ENCODE results near the gene EBF3.

EBF3 gene

GRCh38 chr10:129849853-129850252 is 114.2 kb downstream of the EBF3 start:
- DNase-seq: no peak

- DNase-seq: no peak
Observed at GRCh38 chr10:129849452-129849750, 114.7 kb downstream of the EBF3 start.

GRCh38 chr10:129848696-129849451 is 115.2 kb downstream of the EBF3 start:
- DNase-seq: no peak

DNA sequence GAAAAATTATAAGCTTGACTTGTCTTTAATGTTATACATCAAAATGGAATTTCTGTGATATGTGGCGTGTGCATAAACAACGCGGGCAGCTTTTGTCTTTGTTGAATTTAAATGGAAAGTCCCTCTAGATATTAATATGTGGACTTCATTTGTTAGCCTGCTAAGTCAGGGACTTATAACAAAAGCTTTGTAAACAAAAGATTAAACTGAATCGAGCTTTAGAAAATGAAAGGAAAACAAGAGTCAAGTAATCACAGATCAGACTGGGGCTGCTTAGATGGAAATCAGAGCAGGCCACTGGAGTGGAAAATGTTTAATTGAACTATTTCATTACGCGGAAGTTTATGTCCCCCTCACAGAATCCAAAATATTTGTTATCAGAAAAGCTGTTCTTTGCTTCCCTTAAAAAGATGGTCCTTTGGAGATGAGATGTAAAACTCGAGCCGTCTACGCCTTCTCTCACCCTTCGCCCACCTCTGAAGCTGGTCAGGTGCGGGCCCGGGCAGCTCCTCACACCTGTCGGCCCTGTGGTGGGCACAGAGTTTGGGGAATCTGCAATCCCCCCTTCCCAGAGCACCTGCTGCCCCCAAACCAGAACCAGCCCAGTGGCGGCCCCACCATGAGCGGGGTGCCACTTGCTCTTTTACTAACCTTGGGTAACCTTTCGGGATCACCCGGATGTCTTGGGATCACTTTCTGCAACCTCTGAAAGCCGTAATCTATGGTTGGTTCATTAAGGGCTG is 116.2 kb downstream of the EBF3 start:
- no peak for DNase-seq

- DNase-seq: no peak
Observed at GRCh38 chr10:129846991-129847391, 117.1 kb downstream of the EBF3 start.

- DNase-seq: peak; percentile 15
Observed at GRCh38 chr10:129845111-129845753, 118.8 kb downstream of the EBF3 start.

DNA sequence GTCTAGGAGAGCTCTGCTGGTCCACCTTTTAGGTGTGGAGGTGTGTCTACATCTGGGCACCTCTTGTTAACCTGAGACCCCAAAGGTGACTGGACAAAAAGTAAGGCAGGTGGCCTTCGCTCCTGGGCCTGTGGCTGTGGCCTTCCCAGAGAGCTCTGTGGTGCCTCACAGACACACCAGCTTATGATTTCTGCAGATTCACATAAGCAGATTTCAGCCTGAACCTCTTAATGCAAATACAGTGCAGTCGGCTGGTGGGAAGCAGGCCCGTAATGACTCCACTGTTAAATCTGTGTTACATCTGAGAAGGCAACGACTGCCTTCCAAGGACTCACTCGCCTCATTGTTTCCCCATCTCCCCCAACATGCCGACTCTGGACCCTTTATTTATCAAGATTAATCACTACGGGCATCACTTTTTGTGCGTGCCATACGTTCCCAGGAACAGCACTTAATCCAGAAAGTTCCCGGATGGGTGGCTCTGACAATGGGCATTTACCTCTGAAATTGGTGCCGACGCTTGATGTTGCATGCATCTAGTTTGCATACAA is 119.8 kb downstream of the EBF3 start:
- DNase-seq: no peak

DNA sequence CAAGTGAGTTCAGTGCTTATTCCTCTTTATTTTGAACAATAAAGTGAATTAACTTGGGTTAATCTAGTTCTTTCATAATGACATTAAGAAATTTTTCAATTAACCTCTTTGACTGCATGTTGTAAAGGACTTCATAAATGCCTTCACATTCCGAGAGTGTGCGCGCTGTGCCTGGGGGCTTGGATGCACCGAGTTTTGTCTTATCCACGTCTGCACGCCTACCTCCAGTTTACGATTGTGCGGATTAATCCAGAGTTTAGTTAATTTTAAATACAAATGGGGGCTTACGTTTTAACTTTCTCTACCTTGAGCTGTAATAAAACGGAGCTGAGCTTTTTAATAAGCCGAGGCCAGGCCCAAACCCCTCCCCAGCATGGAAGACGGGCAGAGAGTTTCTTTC is 120.4 kb downstream of the EBF3 start:
- no peak for DNase-seq

DNA sequence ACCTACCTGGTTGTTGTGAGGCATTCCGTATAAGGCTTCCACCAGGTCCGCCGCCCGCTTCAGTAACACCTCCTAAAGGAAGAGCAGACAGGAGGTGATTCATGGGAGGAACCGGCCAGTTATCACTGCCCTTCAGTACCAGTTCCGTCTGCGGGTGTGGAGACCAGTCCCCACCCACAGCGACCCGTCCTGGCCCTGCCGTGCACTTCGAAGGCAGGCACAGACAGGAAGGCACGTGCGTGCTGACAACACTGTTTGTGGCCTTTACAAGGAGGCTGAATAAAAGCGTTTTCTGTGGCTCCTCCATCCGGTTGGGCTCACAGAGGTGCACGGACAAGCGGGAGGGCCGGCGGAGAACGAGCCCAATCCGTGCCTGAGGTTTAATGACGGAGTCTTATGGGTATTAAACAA is 120.9 kb downstream of the EBF3 start:
- DNase-seq: no peak

- no peak for DNase-seq
Observed at GRCh38 chr10:129842031-129842430, 122.0 kb downstream of the EBF3 start.

DNA sequence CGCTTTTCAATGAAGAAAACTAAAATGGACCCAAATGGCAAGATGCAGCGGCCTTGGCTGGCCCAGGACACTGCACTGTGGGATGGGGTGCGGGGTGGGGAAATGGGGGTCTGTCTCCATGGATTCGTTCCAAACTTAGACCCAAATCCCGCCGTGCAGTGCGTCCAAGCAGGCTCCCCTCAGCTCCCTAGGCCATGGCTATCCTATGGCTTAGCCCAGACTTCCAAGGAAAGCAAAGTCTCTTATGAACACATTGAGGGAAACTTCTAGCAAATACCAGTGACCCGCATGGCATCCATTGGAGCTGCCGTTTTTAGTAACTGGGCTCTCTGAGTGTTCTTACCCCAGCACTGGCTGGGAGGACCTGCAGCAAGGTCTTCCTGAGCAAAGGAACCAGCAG is 122.5 kb downstream of the EBF3 start:
- DNase-seq: no peak

DNA sequence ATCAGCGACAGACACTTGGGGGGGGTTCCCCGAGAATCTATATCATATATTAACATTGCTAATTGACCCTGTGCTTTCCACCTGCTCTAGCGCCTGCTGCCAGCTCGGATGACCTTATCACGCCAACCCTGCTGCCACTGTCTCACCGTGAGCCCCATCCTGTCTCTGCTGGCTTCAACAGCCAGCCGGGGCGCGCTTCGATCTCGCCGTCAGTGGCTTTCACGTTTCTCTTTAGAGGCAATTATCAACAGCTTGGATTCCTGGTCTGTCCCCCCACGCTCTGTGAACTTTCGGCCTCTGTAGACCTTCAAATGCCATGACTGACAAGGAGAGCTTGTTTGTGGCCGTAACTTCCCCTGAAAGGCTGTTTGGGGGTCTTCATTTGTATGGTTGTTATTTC is 123.0 kb downstream of the EBF3 start:
- no peak for DNase-seq

GRCh38 chr10:129840196-129840590 is 123.9 kb downstream of the EBF3 start:
- DNase-seq: no peak

DNA sequence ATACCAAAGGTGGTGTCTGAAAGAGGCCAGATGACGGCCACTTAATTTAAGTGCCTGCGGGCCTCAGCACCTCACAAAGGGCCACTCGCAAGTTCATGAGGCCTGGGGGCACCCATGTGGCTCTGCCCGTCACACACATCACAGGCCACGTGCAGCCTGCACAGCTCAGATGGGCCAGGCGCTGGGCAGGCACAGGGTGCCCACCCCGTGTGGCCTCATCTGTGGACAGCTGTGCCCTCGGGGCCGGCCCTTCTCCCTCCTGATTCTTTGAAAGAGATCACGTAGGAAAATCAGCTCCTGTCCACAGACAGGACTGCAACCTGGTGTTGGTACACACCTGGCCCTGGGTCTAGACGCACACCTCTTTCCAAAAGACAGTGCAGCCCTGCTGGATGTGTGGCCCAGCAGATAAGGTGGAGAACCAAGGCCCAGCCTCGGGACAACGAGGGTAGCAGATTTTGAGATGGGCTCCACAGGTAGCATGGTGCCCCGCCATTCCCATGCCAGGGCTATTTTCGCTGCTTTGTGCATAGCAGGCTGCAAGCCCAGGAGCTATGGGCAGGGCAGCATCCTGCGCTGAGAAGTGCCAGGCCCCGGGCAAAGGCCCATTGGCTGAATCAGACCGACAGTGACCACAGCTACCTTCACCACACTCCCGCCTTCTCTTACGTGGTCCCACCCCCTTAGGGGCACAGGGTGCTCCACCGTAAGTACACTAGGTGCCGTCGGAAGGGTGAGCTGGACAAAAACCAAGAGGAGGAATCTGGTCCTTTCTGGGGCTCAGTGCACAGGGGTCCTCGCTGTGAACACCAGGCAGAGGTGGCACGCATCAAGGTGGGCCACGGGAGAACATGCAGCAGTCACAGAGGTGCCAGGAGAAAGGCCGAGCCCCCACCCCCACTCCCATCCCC is 124.5 kb downstream of the EBF3 start:
- DNase-seq: no peak

DNA sequence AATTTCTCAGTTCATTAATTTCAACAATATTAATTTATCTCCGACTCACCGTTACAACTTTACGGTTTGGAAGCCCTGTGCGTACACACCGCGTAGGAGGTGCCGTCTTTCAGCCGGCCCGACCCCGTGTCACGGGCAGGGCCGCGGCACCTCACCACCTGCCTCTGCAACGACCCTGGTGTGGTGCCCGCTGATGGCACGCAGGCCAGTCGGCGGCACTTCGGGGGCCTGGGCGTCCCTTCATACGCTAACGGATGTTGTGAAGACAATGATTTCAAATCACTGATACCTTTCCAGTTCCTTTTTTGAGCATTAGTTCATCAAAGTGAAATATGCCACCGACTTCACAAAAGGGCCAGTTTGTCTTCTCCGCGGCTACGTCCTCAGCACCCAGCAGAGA is 125.3 kb downstream of the EBF3 start:
- no peak for DNase-seq

DNA sequence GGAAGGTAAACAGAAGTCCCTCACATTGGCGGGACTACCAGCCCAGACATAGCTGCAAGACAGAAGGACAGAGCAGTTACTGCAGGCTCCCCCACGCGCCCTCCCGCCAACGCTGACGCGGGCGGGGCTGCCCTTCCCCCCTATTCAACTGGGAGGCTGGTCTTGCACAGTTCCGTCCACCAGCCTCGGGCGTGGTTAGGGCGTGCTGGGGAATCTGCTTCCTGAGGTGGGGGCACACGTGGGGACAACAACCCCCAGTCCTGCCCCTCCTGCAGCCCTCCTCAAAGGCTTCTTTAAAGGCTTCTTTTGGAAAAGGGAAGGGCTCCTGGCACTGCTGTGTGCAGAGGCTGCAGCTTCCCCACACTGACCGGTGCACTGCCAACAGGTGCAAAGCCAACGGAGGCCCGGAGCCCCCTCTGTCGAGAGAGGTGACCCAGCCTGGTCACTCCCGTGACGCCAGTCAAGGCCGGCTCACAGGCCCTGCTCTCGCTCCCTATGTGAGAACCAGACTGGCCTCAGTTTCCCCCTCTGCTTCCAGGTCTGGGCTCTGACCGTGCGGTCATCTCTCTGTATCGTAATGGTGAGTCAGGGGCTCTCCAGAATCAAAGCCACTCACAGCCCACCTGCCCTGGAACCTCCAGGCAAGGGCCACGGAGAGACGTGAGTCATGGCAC is 126.0 kb downstream of the EBF3 start:
- no peak for DNase-seq

DNA sequence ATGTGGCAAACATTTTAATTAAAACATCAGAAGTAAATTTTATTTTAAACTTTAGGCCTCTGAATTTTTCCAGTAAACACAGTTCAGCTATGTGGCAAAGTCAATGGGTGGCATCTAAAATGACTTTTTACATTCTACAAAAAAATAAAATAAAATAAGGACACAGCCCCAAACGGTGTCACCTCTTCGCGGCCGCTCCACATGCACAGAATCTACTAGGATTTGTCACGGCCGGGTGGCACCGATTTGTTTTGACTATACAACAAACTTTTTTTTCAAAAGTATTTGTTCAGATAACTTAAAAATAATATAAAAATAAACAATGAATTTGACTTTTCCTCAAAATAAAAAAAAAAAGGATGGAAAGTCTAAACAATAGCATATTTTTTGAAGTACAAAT is 127.8 kb downstream of the EBF3 start:
- DNase-seq: no peak

DNA sequence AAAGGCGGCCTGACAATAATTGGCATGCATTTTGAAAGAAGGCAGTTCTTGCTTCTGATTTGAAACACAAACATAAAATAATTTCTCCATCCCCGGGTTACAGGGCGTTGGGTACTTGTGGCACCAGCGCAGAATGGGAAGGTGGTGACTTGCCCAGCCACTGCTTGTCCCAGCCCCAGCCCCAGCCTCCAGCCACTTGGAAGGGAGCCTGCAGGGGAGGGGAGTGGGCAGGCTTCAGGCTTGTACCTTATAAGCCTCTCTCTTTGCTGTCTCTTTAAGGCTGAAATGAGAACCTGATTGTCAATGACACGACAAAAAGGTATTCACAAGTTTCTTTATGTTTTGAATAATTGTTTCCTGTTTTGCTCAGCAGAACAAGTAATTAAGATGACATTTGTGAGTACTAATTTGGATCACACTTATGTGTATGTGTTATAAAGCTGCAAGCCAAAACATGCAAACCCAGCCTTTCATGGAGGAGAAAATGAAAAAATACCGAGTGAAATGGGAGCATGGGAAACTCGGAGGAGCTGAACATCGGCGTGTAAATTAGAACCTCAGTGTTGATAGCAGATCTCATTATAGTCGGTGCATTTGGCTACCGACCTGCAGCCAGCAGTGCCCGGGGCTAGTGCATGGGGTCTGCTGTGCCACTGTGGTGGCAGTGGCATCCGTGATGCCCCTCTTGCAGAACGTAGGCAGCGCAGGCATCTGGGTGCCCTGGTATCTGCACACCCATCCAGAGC is 129.9 kb downstream of the EBF3 start:
- no peak for DNase-seq

- DNase-seq: no peak
Observed at GRCh38 chr10:129833468-129833950, 130.6 kb downstream of the EBF3 start.

DNA sequence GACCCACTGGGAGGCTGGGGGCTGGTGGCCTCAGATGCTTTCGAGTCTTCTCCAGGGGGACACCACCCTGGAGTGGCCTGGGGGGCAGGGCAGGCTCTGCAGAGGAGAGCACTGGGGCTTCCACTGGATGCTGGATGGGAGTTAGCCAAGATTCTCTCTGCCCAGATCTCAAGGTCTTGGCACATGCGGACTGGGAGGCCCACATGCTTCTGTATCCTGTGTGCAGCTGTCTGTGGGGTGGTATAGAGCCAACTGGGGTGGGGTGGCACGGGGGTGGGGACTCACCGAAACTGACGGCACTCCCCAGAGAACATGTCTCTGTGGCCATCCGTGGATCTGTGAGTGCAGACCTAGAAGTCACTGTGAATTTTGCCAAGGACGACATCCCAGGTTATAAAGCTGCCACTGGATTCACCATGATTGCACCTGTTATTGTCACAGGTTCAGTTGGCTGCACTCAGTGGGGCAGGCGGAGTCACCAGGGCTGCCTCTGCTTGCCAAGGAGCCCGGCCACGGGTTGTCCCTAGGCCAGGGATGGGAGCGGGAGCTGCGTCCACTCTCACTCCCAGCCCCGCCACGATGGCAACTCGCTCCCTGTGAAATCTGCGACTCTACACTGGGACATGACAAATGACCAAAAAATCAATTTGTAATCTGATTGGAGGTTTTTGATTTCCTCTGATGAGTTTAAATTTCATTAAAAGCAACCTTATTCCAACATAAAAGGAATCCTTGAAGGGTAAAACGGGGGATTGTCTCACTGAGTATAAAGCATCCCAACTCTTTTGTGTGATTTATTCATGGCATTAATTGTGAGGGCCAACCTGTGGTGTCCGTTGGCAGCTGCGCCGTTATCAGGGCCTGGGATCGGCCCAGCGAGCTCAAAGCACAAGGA is 131.3 kb downstream of the EBF3 start:
- DNase-seq: no peak
